Measurements from ENCODE around the gene SRSF12.

The SRSF12 gene

DNA sequence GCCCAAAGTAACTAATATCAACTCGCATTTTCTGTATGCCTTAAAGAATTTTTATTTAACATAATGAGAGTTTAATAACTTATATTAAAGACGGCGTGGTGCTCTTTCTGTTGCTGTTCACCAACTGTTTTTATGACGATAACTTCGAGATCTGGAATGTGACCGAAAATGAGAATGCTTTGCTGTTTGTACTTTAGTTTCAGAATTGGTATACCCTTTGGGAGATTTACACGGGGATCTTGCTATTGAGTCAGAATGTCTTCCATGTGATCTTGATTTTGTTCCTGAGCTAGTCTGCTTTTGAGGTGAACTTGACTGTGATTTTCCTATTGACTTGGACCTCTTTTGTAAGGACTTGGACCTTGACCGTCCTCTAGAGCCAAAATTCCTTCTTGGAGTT, 19.4 kb downstream of the SRSF12 start:
- TF ChIP-seq, protein P1, sequence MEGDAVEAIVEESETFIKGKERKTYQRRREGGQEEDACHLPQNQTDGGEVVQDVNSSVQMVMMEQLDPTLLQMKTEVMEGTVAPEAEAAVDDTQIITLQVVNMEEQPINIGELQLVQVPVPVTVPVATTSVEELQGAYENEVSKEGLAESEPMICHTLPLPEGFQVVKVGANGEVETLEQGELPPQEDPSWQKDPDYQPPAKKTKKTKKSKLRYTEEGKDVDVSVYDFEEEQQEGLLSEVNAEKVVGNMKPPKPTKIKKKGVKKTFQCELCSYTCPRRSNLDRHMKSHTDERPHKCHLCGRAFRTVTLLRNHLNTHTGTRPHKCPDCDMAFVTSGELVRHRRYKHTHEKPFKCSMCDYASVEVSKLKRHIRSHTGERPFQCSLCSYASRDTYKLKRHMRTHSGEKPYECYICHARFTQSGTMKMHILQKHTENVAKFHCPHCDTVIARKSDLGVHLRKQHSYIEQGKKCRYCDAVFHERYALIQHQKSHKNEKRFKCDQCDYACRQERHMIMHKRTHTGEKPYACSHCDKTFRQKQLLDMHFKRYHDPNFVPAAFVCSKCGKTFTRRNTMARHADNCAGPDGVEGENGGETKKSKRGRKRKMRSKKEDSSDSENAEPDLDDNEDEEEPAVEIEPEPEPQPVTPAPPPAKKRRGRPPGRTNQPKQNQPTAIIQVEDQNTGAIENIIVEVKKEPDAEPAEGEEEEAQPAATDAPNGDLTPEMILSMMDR (IDR thresholded peaks at IDR 0.05; ENCODE audit: low read depth, low read length), result no peak
- DNase-seq (ENCODE audit: extremely low read depth, low read depth), result no peak

DNA sequence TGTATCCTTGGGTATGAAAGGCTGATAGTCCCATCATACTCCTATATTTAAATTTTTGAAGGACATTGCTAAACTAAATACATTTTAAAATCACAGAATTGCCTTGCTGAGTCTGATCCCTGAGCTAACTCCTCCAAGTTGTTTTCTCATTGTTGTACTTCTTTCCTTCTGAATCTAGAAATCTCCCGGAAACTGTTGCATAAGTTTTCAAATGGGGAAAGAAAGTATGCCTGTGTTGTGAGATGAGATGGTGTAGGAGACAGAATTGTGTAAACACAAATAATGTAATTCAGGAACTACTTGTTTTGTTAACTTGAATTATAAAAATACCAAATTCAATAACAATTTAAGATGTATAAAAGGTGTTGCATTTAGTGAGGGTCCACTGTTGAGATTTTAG, 30.0 kb downstream of the SRSF12 start:
- TF ChIP-seq, protein P1 (IDR thresholded peaks at IDR 0.05; ENCODE audit: low read depth, low read length), result no peak
- no peak for DNase-seq (ENCODE audit: extremely low read depth, low read depth)

DNA sequence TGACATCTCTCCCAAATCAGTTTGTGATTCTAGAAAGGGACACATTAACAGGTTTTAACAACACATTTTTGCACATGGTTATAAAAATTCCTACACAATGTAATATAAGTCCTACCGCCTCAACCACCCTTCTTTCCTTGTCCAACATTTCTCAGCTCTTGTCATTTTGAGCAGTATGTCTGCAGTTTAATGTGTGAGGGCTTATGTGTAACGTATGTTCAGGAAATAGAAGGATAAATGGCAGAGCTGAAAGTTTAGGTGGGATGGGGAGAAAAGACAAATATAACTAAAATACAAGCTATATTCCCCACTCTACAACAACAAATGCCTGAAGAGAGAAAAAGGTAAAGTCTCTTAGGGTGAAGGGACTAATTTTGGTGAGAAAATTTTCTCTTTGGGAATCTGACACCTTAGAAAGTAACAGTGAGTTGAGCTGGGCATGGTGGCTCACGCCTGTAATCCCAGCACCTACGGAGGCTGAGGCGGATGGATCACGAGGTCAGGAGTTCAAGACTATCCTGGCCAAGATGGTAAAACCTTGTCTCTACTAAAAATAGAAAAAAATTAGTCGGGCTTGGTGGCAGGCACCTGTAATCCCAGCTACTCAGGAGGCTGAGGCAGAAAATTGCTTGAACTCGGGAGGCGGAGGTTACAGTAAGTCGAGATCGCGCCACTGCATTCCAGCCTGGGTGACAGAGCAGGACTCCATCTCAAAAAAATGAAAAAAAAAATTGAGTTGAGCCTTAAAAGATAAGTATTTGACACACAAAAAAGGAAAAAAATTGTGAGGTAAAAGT, 32.3 kb downstream of the SRSF12 start:
- TF ChIP-seq, protein P1 (IDR thresholded peaks at IDR 0.05; ENCODE audit: low read depth, low read length), result no peak
- no peak for DNase-seq (ENCODE audit: extremely low read depth, low read depth)

DNA sequence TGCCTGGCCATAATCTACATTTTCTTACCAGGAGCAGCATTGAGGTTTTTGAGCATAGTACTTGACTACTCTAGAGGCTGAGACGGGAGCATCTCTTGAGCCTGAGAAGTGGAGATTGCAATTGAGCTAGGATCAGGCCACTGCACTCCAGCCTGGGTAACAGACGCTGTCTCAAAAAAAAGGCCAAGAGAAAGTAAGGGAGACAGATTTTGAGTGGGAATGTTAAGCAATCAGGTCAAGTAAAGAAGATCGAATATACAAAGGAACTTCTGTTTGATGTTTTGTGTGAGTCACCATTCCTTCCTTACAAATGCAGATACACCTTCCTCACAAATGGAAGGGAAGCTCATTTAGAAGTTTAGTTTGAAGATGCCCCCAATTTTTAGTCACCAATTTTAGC, 32.9 kb downstream of the SRSF12 start:
- TF ChIP-seq, protein P1 (IDR thresholded peaks at IDR 0.05; ENCODE audit: low read depth, low read length), result no peak
- DNase-seq (ENCODE audit: extremely low read depth, low read depth), result no peak

DNA sequence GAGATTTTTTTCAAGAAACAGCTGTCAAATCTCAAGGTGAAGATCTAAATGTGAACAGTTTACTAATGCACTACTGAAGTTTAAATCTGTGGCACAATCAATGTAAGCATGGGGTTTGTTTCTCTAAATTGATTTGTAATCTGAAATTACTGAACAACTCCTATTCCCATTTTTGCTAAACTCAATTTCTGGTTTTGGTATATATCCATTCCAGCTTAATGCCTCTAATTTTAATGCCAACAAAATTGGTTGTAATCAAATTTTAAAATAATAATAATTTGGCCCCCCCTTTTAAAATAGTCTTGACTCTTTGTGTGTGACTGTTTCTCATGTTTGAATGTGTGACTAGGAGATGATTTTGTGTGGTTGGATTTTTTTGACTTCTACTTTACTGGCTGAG, 33.3 kb downstream of the SRSF12 start:
- no peak for DNase-seq (ENCODE audit: extremely low read depth, low read depth)
- TF ChIP-seq, protein P1 (IDR thresholded peaks at IDR 0.05; ENCODE audit: low read depth, low read length), result no peak

DNA sequence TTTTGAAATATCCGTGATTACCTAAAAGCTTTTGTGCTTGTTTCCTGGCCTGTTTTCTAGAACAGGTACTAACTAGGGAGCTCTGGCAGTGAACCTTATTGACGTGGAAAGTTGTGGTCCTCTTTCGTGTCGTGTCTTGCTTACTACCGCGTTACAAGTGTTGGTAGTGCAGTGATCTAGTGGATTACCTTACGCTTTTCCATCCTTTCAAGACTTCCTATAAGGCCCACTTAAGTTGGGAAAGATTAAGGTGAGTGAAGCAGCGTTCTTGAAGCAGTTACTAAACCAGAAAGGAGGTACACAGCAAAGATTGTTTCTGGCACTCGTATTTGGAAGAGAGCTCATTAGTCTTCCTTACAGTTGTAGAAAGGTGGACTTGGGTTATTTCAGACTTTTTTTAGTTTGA, 35.4 kb downstream of the SRSF12 start:
- TF ChIP-seq, protein P1 (IDR thresholded peaks at IDR 0.05; ENCODE audit: low read depth, low read length), result no peak
- DNase-seq (ENCODE audit: extremely low read depth, low read depth), result no peak

DNA sequence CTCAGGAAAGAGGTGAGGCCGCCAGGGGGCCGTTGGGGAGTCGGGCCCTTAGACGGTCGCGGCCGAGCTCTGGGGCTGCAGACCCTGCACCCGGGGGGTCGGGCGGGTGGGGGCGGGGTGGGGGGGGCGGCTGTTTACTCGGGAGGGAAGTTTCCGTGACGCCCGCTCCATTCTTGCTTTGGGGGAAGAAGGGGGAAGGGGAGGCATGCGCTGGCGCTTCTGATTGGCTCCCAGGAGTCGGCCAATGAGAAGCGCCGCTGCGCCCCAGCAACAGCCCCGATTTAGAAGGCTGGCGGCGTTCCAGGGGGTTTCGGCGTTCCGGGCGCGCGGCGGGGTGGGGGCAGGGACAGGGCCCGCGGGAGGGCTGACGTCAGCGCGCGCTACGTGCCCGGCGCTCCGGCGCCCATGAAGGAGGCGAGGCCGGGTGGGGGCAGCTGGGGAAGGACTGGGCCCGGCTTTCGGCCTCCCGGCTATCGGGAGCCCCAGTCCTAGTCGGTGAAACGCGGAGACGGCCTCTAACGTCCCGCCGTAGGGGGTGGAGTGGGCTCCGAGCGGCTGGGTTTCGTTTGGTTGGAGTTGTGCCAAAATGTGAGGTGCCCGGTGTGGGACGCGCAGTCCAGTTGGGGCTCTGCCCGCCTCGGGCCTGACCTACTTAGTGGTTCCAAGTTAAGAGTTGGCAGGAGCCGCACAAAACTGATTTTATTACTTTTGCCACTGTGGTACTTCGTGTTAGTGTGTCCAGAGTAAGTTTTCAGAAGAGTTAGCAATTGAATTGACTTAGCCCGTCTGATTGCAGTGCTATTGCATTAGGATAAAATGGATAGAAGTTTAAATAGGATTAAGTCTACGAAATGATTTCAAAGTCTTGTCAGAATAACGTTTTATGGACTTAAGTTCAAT, 36.2 kb downstream of the SRSF12 start:
- TF ChIP-seq, protein P1 (IDR thresholded peaks at IDR 0.05; ENCODE audit: low read depth, low read length), result no peak; the same call in 1 of the 2 replicates
- peak; percentile 95 for DNase-seq (ENCODE audit: extremely low read depth, low read depth)

All from AG09319 (cell line).